Skeletal muscle tissue (tissue), 4 donors: Measurements from ENCODE around the gene SMG9. TPM values are rescaled to one million over a fixed set of nuclear protein-coding genes. Genes with fewer than 3 reads are reported as not detected.

Experiments used
- H3K27ac ChIP-seq: one replicate; pipeline ENCODE4 v1.7.0; 2013; ENCODE audit warnings: mild to moderate bottlenecking, low read depth, low read length, inconsistent platforms
- H3K27me3 ChIP-seq, 3 donors: one replicate each; pipeline ENCODE4 v1.7.0; 2013; ENCODE audit warnings: low read length in 3 of 3; ENCODE audit not compliant: control insufficient read depth in 3 of 3, insufficient read depth in 3 of 3
- H3K36me3 ChIP-seq, 3 donors: one replicate each; pipeline ENCODE4 v1.7.0; 2013; ENCODE audit warnings: low read length in 3 of 3; ENCODE audit not compliant: control insufficient read depth in 3 of 3, insufficient read depth in 3 of 3
- H3K4me1 ChIP-seq, 3 donors: one replicate each; pipeline ENCODE4 v1.7.0; 2013; ENCODE audit warnings: low read length in 3 of 3, mild to moderate bottlenecking in 3 of 3; ENCODE audit not compliant: control insufficient read depth in 3 of 3, insufficient read depth in 3 of 3
- H3K4me3 ChIP-seq, 3 donors: one replicate each; pipeline ENCODE4 v1.7.0; 2013; ENCODE audit warnings: low read length in 3 of 3
- H3K9ac ChIP-seq, 3 donors: one replicate each; pipeline ENCODE4 v1.7.0; 2013; ENCODE audit warnings: low read length in 3 of 3, mild to moderate bottlenecking in 3 of 3, moderate library complexity in 2 of 3, low read depth in 1 of 3
- H3K9me3 ChIP-seq, 3 donors: one replicate each; pipeline ENCODE4 v1.7.0; 2013; ENCODE audit warnings: low read length in 3 of 3; ENCODE audit not compliant: control insufficient read depth in 3 of 3
- total RNA-seq: library from RNA; depleted of rRNA; stranded (reverse); fragments of >200 nt; gene quantifications from one replicate; pipeline ENCODE4 v1.2.3, GENCODE V29; 2014
- donor health status: Osteomylitis.

SMG9 gene
- total RNA-seq, 1 donor from 2014 or later = 6.3 TPM

GRCh38 chr19:43729919-43730318, 24.8 kb downstream of the SMG9 start:
- peaks cover 0 to 11% (median 5%) of the 10 kb centered on the region in 3 donors for H3K4me1 ChIP-seq

DNA sequence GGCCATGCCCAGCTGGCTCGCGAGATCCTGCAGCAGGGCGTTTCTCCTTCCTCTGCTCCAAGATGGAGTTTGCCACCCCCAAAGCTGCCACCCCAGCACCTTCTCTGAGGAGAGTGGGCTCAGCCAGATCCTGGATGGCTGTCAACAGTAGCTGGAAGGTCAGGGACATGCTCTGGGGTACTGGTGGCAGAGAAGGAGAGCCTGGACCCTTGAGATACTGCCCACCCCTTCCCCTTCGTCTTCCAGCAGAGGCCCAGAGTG, 27.2 kb downstream of the SMG9 start:
- Histone ChIP-seq H3K36me3 (peaks cover 24 to 32% (median 30%) of the 10 kb centered on the region in 3 donors), H3K9ac (no peak overlapping the region), H3K4me3 (no peak overlapping the region), H3K4me1 (peaks cover 0 to 11% (median 5%) of the 10 kb centered on the region in 3 donors), H3K27ac (no peak overlapping the region), H3K27me3 (no peaks in the 10 kb centered on the region), H3K9me3 (no peaks in the 10 kb centered on the region)

More at GRCh38 chr19:43729919-43730318, 24.8 kb downstream of the SMG9 start:
- H3K4me3 ChIP-seq = no peak overlapping the region
- H3K27ac ChIP-seq = no peak overlapping the region
- H3K9ac ChIP-seq = no peak overlapping the region
- H3K36me3 ChIP-seq = peaks cover 47 to 54% (median 53%) of the 10 kb centered on the region in 3 donors
- H3K27me3 ChIP-seq = no peaks in the 10 kb centered on the region
- no peaks in the 10 kb centered on the region for H3K9me3 ChIP-seq

GRCh38 chr19:43726736-43727592, 27.8 kb downstream of the SMG9 start:
- Histone ChIP-seq H3K9ac (peak overlapping the region in 1 of 3 donors; percentile 16), H3K36me3 (peaks cover 19 to 26% (median 25%) of the 10 kb centered on the region in 3 donors), H3K9me3 (no peaks in the 10 kb centered on the region), H3K27me3 (no peaks in the 10 kb centered on the region), H3K4me3 (no peak overlapping the region), H3K27ac (no peak overlapping the region), H3K4me1 (peaks cover 0 to 8% (median 5%) of the 10 kb centered on the region in 3 donors)

GRCh38 chr19:43725468-43725867, 29.3 kb downstream of the SMG9 start:
- H3K4me1 ChIP-seq = peaks cover 0 to 8% (median 5%) of the 10 kb centered on the region in 3 donors
- peaks cover 7 to 16% (median 13%) of the 10 kb centered on the region in 3 donors for H3K36me3 ChIP-seq
- H3K27ac ChIP-seq = no peak overlapping the region
- H3K9ac ChIP-seq = no peak overlapping the region
- no peak overlapping the region for H3K4me3 ChIP-seq
- H3K27me3 ChIP-seq = peaks cover 3 to 5% (median 5%) of the 10 kb centered on the region in 3 donors
- no peaks in the 10 kb centered on the region for H3K9me3 ChIP-seq

DNA sequence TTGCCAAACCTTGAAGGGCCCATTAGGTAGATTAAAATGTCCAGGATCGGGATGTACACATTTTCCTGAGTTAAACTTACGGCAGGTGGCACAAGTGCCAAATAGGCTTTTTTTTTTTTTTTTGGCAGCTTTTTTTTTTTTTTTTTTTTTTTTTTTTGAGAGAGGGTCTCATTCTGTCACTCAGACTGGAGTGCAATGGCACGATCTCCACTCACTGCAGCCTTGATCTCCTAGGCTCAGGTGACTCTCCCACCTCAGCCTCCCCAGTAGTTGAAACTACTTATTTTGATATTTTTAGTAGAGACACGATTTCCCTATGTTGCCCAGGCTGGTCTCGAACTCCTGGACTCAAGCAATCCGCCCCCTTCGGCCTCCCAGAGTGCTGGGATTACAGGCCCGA, 29.9 kb downstream of the SMG9 start:
- H3K27ac ChIP-seq = no peak overlapping the region

DNA sequence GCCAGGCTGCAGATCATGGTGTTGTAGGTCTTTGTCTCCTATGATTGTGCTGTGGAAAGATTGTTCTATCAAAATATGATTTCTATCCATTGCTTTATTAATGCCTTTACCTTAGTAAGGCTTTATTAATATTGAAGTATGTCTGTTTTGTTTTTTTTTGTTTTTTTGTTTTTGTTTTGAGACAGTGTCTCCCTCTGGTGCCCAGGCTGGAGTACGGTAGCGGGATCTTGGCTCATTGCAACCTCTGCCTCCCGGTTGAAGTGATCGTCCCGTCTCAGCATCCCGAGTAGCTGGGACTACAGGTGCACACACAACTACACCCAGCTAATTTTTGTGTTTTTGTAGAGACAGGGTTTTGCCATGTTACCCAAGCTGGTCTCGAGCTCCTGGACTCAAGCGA, 31.2 kb downstream of the SMG9 start:
- Histone ChIP-seq H3K27ac (no peak overlapping the region), H3K9me3 (no peaks in the 10 kb centered on the region), H3K4me3 (no peak overlapping the region), H3K4me1 (peaks cover 0 to 8% (median 5%) of the 10 kb centered on the region in 3 donors), H3K36me3 (peaks cover 2 to 4% (median 2%) of the 10 kb centered on the region in 3 donors), H3K9ac (no peak overlapping the region), H3K27me3 (peaks cover 3 to 6% (median 5%) of the 10 kb centered on the region in 3 donors)

More for the DNA sequence above, 29.9 kb downstream of the SMG9 start:
- peaks cover 3 to 6% (median 5%) of the 10 kb centered on the region in 3 donors for H3K27me3 ChIP-seq
- no peak overlapping the region for H3K4me3 ChIP-seq
- H3K9me3 ChIP-seq = no peaks in the 10 kb centered on the region
- H3K4me1 ChIP-seq = peaks cover 0 to 8% (median 5%) of the 10 kb centered on the region in 3 donors
- peaks cover 7 to 13% (median 12%) of the 10 kb centered on the region in 3 donors for H3K36me3 ChIP-seq
- no peak overlapping the region for H3K9ac ChIP-seq

GRCh38 chr19:43721469-43722048, 33.2 kb downstream of the SMG9 start:
- Histone ChIP-seq H3K4me3 (no peak overlapping the region), H3K9me3 (no peaks in the 10 kb centered on the region), H3K4me1 (no peaks in the 10 kb centered on the region), H3K27ac (no peak overlapping the region), H3K36me3 (no peaks in the 10 kb centered on the region), H3K9ac (no peak overlapping the region), H3K27me3 (peaks cover 3 to 10% (median 8%) of the 10 kb centered on the region in 3 donors)

DNA sequence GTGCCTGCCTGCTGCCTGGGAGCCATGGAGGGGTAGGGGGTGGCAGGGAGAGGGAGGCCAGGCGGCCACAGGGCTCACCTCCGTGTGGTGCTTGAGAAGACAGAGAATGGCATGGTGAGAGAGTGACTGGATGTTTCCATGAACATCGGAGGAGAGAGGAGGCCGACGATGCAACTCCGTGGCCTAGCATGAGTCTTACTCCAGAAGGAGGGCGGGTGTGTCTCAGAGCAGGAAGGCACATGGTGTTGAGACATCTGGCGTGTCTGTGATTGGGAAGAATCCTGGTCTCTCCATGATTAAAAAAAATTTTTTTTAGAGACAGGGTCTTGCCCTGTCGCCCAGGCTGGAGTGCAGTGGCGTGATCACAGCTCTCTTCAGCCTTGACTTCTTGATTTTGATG, 33.8 kb downstream of the SMG9 start:
- Histone ChIP-seq H3K27me3 (peaks cover 3 to 10% (median 8%) of the 10 kb centered on the region in 3 donors), H3K4me3 (no peak overlapping the region), H3K27ac (no peak overlapping the region), H3K9ac (no peak overlapping the region), H3K36me3 (no peaks in the 10 kb centered on the region), H3K9me3 (no peaks in the 10 kb centered on the region), H3K4me1 (no peaks in the 10 kb centered on the region)

GRCh38 chr19:43719918-43720317, 34.8 kb downstream of the SMG9 start:
- no peak overlapping the region for H3K4me3 ChIP-seq
- no peaks in the 10 kb centered on the region for H3K4me1 ChIP-seq
- no peaks in the 10 kb centered on the region for H3K36me3 ChIP-seq
- H3K27ac ChIP-seq = no peak overlapping the region
- peaks cover 3 to 10% (median 8%) of the 10 kb centered on the region in 3 donors for H3K27me3 ChIP-seq
- H3K9me3 ChIP-seq = no peaks in the 10 kb centered on the region
- no peak overlapping the region for H3K9ac ChIP-seq

DNA sequence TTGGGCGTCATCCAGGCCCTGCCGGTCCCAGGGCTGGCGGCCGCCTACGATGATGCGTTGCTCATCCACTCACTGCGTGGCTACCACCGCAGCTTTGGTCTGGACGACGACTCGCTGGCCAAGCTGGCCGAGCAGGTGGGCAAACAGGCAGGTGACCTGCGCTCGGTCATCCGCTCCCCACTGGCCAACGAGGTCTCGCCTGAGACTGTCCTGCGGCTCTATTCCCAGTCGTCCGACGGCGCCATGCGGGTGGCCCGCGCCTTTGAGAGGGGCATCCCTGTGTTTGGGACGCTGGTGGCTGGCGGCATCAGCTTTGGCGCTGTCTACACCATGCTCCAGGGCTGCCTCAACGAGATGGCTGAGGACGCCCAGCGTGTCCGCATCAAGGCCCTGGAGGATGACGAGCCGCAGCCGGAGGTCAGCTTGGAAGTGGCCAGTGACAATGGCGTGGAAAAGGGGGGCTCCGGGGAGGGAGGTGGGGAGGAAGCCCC, 35.3 kb downstream of the SMG9 start:
- H3K9ac ChIP-seq = no peak overlapping the region
- peaks cover 3 to 10% (median 8%) of the 10 kb centered on the region in 3 donors for H3K27me3 ChIP-seq
- no peaks in the 10 kb centered on the region for H3K36me3 ChIP-seq
- H3K4me3 ChIP-seq = no peak overlapping the region
- H3K9me3 ChIP-seq = no peaks in the 10 kb centered on the region
- H3K4me1 ChIP-seq = no peaks in the 10 kb centered on the region
- no peak overlapping the region for H3K27ac ChIP-seq
